GM23248 (cell line): ENCODE measurements around the gene OR5K1. TPM values are rescaled to one million over a fixed set of nuclear protein-coding genes. Genes with fewer than 3 reads are reported as not detected.

Experiments used
- DNase-seq: peaks from one replicate; pipeline ENCODE4 v3.0.0-alpha.2; 2015
- H2AFZ ChIP-seq: fragments of 200-600 bp; sonication (generic); 2 replicates; pipeline ENCODE4 v1.6.1; 2016; ENCODE audit warnings: antibody characterized with exemption
- H3F3A ChIP-seq: fragments of 200-600 bp; sonication (generic); 2 replicates; pipeline ENCODE4 v1.6.1; 2016; ENCODE audit warnings: mild to moderate bottlenecking, antibody characterized with exemption, mixed run types; ENCODE audit not compliant: insufficient read depth
- H3K27ac ChIP-seq: fragments of 200-600 bp; sonication (generic); 2 replicates; pipeline ENCODE4 v1.5.1; 2016; ENCODE audit warnings: mild to moderate bottlenecking
- H3K27me3 ChIP-seq: fragments of 200-600 bp; sonication (generic); replicated peaks from 2 replicates; pipeline ENCODE4 v1.6.1; 2016; ENCODE audit warnings: mild to moderate bottlenecking; ENCODE audit not compliant: insufficient read depth
- H3K36me3 ChIP-seq: fragments of 200-600 bp; sonication (generic); 2 replicates; pipeline ENCODE4 v1.6.1; 2016; ENCODE audit warnings: low read depth, mild to moderate bottlenecking
- H3K4me1 ChIP-seq: fragments of 200-600 bp; sonication (generic); 2 replicates; pipeline ENCODE4 v1.6.1; 2016; ENCODE audit warnings: mild to moderate bottlenecking; ENCODE audit not compliant: insufficient read depth
- H3K4me2 ChIP-seq: fragments of 200-600 bp; sonication (generic); one replicate; pipeline ENCODE4 v1.6.1; 2016; ENCODE audit warnings: mild to moderate bottlenecking; ENCODE audit not compliant: unreplicated experiment
- H3K4me3 ChIP-seq: fragments of 200-600 bp; sonication (generic); 2 replicates; pipeline ENCODE4 v1.5.1; 2016; ENCODE audit warnings: mild to moderate bottlenecking
- H3K79me2 ChIP-seq: fragments of 200-600 bp; sonication (generic); 2 replicates; pipeline ENCODE4 v1.6.1; 2016; ENCODE audit warnings: mild to moderate bottlenecking; ENCODE audit not compliant: insufficient read depth
- H3K9ac ChIP-seq: fragments of 200-600 bp; sonication (generic); 2 replicates; pipeline ENCODE4 v1.6.1; 2016; ENCODE audit warnings: mild to moderate bottlenecking
- H3K9me2 ChIP-seq: fragments of 200-600 bp; sonication (generic); 2 replicates; pipeline ENCODE4 v1.6.1; 2016; ENCODE audit warnings: mixed run types, mild to moderate bottlenecking, moderate library complexity; ENCODE audit not compliant: insufficient read depth
- H3K9me3 ChIP-seq: fragments of 200-600 bp; sonication (generic); one replicate; pipeline ENCODE4 v1.6.1; 2017; ENCODE audit warnings: low read depth
- H4K20me1 ChIP-seq: fragments of 200-600 bp; sonication (generic); 2 replicates; pipeline ENCODE4 v1.6.0; 2016; ENCODE audit not compliant: insufficient read depth
- EZH2 ChIP-seq: fragments of 200-600 bp; sonication (generic); IDR thresholded peaks from 2 replicates; pipeline ENCODE4 v1.6.1; 2018; ENCODE audit warnings: antibody characterized with exemption, mild to moderate bottlenecking; ENCODE audit not compliant: insufficient read depth, poor library complexity, severe bottlenecking
- EZH2phosphoT487 ChIP-seq: fragments of 200-600 bp; sonication (generic); IDR thresholded peaks from 2 replicates; pipeline ENCODE4 v1.6.1; 2018; ENCODE audit warnings: antibody characterized with exemption, moderate library complexity, mild to moderate bottlenecking, low read depth; ENCODE audit not compliant: insufficient read depth
- WGBS, 2 experiments: methylation state at CpG; one replicate each; pipeline ENCODE4 v1.1.6; 2015 to 2017; ENCODE audit warnings: low lambda C conversion rate in 2 of 2, low coverage in 1 of 2; ENCODE audit errors: missing lambda C conversion rate in 2 of 2; 5-methylcytosine and 5-hydroxymethylcytosine counted together
- in situ Hi-C: fragments of 300-500 bp; cut with MboI; formaldehyde crosslinking; loops from 2 replicates; pipeline ENCODE4 v1.15.0; 2020
- polyA plus RNA-seq: library from polyadenylated mRNA; unstranded; fragments of >200 nt; fragmentation: Nextera tagmentation; extraction: Ambion mirVana; gene quantifications from 2 replicates; pipeline ENCODE4 v1.2.1, GENCODE V29; 2016
- total RNA-seq: library from RNA; depleted of rRNA; stranded (reverse); fragments of >200 nt; shearing (Covaris generic); gene quantifications from 2 replicates; pipeline ENCODE4 v1.2.3, GENCODE V29; 2014

Gene OR5K1
- total and polyA plus RNA-seq, 2 experiments from 2014 or later: not detected

- H2AFZ ChIP-seq: no peak overlapping the region
- H3K4me2 ChIP-seq: no peak overlapping the region
- H3K27me3 ChIP-seq: no peaks in the 10 kb centered on the region
- H3K27ac ChIP-seq: no peak overlapping the region
- no peaks in the 10 kb centered on the region for H3K36me3 ChIP-seq
- no peak overlapping the region for H3K9ac ChIP-seq
- H4K20me1 ChIP-seq: no peaks in the 10 kb centered on the region
- in situ Hi-C loops: no loop called here
- no peaks in the 10 kb centered on the region for H3K4me1 ChIP-seq
- no peaks in the 10 kb centered on the region for H3K79me2 ChIP-seq
- no peaks in the 10 kb centered on the region for H3K9me2 ChIP-seq
- TF ChIP-seq EZH2: no peak
- no peak for TF ChIP-seq EZH2phosphoT487
- no peaks in the 10 kb centered on the region for H3F3A ChIP-seq
- no peak for DNase-seq
- WGBS, 2 experiments: 54% methylated on average over 2 of the region's 2 CpGs
- no peak overlapping the region for H3K4me3 ChIP-seq
- no peaks in the 10 kb centered on the region for H3K9me3 ChIP-seq
Measured at GRCh38 chr3:98457543-98457942, 5.5 kb upstream of the OR5K1 start.

GRCh38 chr3:98460220-98460619, 2.8 kb upstream of the OR5K1 start:
- in situ Hi-C loops: no loop called here
- H3K27me3 ChIP-seq: no peaks in the 10 kb centered on the region
- H4K20me1 ChIP-seq: no peaks in the 10 kb centered on the region
- no peak overlapping the region for H3K4me3 ChIP-seq
- no peak overlapping the region for H3K9ac ChIP-seq
- no peaks in the 10 kb centered on the region for H3K9me2 ChIP-seq
- H3K79me2 ChIP-seq: no peaks in the 10 kb centered on the region
- no peak overlapping the region for H3K27ac ChIP-seq
- no peak overlapping the region for H3K4me2 ChIP-seq
- H3F3A ChIP-seq: no peaks in the 10 kb centered on the region
- no peak for DNase-seq
- no peak overlapping the region for H2AFZ ChIP-seq
- TF ChIP-seq EZH2phosphoT487: no peak
- no peak for TF ChIP-seq EZH2
- no peaks in the 10 kb centered on the region for H3K36me3 ChIP-seq
- H3K4me1 ChIP-seq: no peaks in the 10 kb centered on the region
- no peaks in the 10 kb centered on the region for H3K9me3 ChIP-seq

DNA sequence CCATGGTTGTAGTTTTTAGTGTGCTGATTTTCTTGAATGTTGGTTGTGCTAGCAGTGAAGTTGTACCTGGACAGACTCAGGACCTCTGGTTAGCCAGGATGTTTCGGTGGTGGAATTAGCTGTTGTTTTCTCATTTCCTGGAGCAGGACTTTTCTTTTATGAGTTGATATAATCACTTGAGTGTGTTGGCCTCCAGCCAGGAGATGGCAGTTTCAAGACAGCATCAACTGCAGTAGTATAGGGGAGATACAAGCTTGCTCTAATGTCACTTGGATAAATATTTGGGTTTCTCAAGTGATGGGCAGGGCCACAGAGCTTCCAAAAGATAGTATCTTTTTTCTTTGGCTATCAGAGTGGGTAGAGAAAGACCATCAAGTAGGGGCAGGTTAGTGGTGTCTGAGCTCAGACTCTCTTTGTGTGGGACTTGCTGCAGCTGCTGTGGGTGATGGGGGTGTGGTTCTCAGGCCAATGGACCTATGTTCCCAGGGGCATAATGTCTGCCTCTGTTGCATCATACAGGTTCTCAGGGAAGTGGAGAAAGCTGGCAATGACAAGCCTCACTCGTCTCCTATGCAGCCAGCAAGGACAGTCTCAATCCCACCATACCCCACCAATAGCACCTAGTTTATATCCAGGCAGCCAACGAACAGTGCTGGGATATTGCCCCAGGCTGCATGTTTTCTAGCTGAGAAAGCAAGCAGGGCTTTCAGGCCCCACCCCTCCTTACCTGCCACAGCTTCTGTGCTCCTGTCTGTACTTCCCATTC, 19.9 kb downstream of the OR5K1 start:
- in situ Hi-C loops: no loop called here
- no peak for TF ChIP-seq EZH2
- TF ChIP-seq EZH2phosphoT487: no peak
- no peak overlapping the region for H2AFZ ChIP-seq

DNA sequence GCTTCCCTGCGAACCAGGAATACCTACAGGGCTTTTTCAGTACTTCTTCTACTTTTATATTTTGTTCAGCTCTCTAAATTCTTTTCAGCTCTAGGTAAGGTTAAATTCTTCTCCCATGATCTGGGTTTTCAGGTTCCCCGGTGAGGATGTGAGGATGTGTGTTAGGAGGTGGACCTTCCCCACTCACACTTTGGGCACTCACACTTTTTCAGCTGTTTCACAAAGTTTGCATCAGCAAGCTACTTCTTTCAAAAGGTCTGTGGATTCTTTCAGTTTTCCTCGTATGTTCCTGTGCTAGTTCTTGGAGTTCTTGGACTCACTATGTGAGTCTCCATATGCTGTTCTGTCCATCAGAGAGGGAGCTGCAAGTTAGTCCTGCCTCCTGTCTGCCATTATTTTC, 20.6 kb downstream of the OR5K1 start:
- Histone ChIP-seq H3K9me3 (no peaks in the 10 kb centered on the region), H3K27me3 (no peaks in the 10 kb centered on the region), H3K27ac (no peak overlapping the region), H2AFZ (no peak overlapping the region), H4K20me1 (no peaks in the 10 kb centered on the region), H3K36me3 (no peaks in the 10 kb centered on the region), H3K79me2 (no peaks in the 10 kb centered on the region), H3K4me1 (no peaks in the 10 kb centered on the region), H3K4me2 (no peak overlapping the region), H3K4me3 (no peak overlapping the region), H3K9me2 (no peaks in the 10 kb centered on the region), H3F3A (no peaks in the 10 kb centered on the region), H3K9ac (no peak overlapping the region)
- DNase-seq: no peak
- WGBS, 2 experiments: 38 to 43% methylated on average over 3 of the region's 3 CpGs
- TF ChIP-seq EZH2phosphoT487: no peak
- no peak for TF ChIP-seq EZH2
- in situ Hi-C loops: no loop called here

More for the DNA sequence above, 19.9 kb downstream of the OR5K1 start:
- WGBS, 2 experiments: 7 to 10% methylated on average over 3 of the region's 3 CpGs
- Histone ChIP-seq H4K20me1 (no peaks in the 10 kb centered on the region), H3K9ac (no peak overlapping the region), H3K27me3 (no peaks in the 10 kb centered on the region), H3K36me3 (no peaks in the 10 kb centered on the region), H3K4me3 (no peak overlapping the region), H3K27ac (no peak overlapping the region), H3K9me3 (no peaks in the 10 kb centered on the region), H3K4me2 (no peak overlapping the region), H3K79me2 (no peaks in the 10 kb centered on the region), H3K4me1 (no peaks in the 10 kb centered on the region), H3K9me2 (no peaks in the 10 kb centered on the region), H3F3A (no peaks in the 10 kb centered on the region)
- no peak for DNase-seq

DNA sequence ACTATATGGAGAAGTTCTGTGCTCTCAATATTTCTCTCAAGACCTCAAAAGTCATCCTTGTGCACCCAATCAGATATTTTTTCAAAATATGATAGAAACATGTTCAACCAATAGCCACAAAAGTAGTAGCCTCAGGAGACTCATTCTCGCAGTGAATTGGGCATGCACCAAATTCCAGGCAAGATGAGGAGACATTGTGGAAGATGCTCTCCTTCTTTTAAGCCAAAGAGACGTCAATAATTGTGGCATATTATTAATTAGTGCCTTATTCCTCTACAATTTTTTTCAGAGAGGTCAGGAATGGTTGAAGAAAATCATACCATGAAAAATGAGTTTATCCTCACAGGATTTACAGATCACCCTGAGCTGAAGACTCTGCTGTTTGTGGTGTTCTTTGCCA, 34.4 kb downstream of the OR5K1 start, which contains the start of gene OR5K2:
Gene OR5K2 (plus strand): TSS at position 301 of the 400 bp plus-strand sequence. CDS start 0 bp downstream, at position 301.
- H3K4me3 ChIP-seq: no peak within 1 kb of the TSS
- DNase-seq: no peak
- no peak within 1 kb of the TSS for H3K9ac ChIP-seq
- H3K9me2 ChIP-seq: no peaks in the 10 kb centered on the region
- H3K27ac ChIP-seq: no peak within 1 kb of the TSS
- no peaks in the 10 kb centered on the region for H3F3A ChIP-seq
- H2AFZ ChIP-seq: no peak within 1 kb of the TSS
- WGBS, 2 experiments: 34 to 53% methylated on average over 2 of the region's 2 CpGs
- no peaks in the 10 kb centered on the region for H3K36me3 ChIP-seq
- H3K79me2 ChIP-seq: no peaks in the 10 kb centered on the region
- no peaks in the 10 kb centered on the region for H3K9me3 ChIP-seq
- in situ Hi-C loops: no loop called here
- H3K4me2 ChIP-seq: no peak within 1 kb of the TSS
- TF ChIP-seq EZH2phosphoT487 (no peak), EZH2 (no peak)
- H3K4me1 ChIP-seq: no peaks in the 10 kb centered on the region
- 0 out of 2 replicates have a peak, but pooled peaks cover 13% of the 10 kb centered on the region for H3K27me3 ChIP-seq
- no peaks in the 10 kb centered on the region for H4K20me1 ChIP-seq
